GM21528 (cell line): ENCODE measurements around the gene CNPY4.

Experiments used
- ATAC-seq: cut with Tn5 transposase; IDR thresholded peaks from one replicate; pipeline ENCODE4 v1.9.1; 2021; ENCODE audit warnings: mild to moderate bottlenecking, moderate library complexity; ENCODE audit not compliant: unreplicated experiment, low FRiP score

Gene CNPY4

GRCh38 chr7:100090527-100091410 lies 28.7 kb upstream of the CNPY4 start:
- ATAC-seq: no peak

GRCh38 chr7:100091411-100092181 lies 27.8 kb upstream of the CNPY4 start:
- ATAC-seq: no peak

GRCh38 chr7:100093054-100093453 lies 26.4 kb upstream of the CNPY4 start:
- ATAC-seq: no peak

GRCh38 chr7:100093498-100093897 lies 25.9 kb upstream of the CNPY4 start:
- no peak for ATAC-seq

- ATAC-seq: no peak
These were observed 25.4 kb upstream of the CNPY4 start for GRCh38 chr7:100093925-100094486.

- no peak for ATAC-seq
These were observed 24.1 kb upstream of the CNPY4 start for GRCh38 chr7:100095289-100095688.

GRCh38 chr7:100095704-100096103 lies 23.7 kb upstream of the CNPY4 start:
- ATAC-seq: no peak

- ATAC-seq: no peak
These were observed 20.5 kb upstream of the CNPY4 start for GRCh38 chr7:100098913-100099312.

GRCh38 chr7:100099452-100099851 lies 20.0 kb upstream of the CNPY4 start:
- ATAC-seq: no peak

GRCh38 chr7:100100420-100101015 lies 18.9 kb upstream of the CNPY4 start:
- peak; percentile 73 for ATAC-seq

- peak; percentile 80 for ATAC-seq
These were observed 18.2 kb upstream of the CNPY4 start, which contains the start of the genes AP4M1 and MCM7 for GRCh38 chr7:100101016-100101862. Gene AP4M1, plus strand, starts transcription at chr7:100101643. Its CDS starts 72 bp downstream, at chr7:100101715. Gene MCM7, minus strand, starts transcription at chr7:100101397. Its CDS starts 103 bp downstream, at chr7:100101294.

- no peak for ATAC-seq
These were observed 16.2 kb upstream of the CNPY4 start for GRCh38 chr7:100102950-100103840.

- no peak for ATAC-seq
These were observed 13.9 kb upstream of the CNPY4 start for GRCh38 chr7:100105534-100105933.

GRCh38 chr7:100106633-100107032 lies 12.8 kb upstream of the CNPY4 start:
- no peak for ATAC-seq

- ATAC-seq: no peak
These were observed 12.2 kb upstream of the CNPY4 start for GRCh38 chr7:100107125-100107737.

- ATAC-seq: no peak
These were observed 11.5 kb upstream of the CNPY4 start for GRCh38 chr7:100107890-100108289.

- ATAC-seq: no peak
These were observed 9.8 kb upstream of the CNPY4 start for GRCh38 chr7:100109521-100110163.

GRCh38 chr7:100111156-100111555 lies 8.3 kb upstream of the CNPY4 start:
- ATAC-seq: no peak
